GM21515 (cell line): ENCODE data around the gene DTX4.

Experiments used
- ATAC-seq: cut with Tn5 transposase; IDR thresholded peaks from one replicate; pipeline ENCODE4 v1.9.1; 2021; ENCODE audit not compliant: unreplicated experiment

The DTX4 gene

GRCh38 chr11:59172345-59173079 lies 580 bp downstream of the DTX4 start:
- peak; percentile 31 for ATAC-seq

- ATAC-seq = peak; percentile 2
Observed at GRCh38 chr11:59173080-59173963, 1.4 kb downstream of the DTX4 start.

GRCh38 chr11:59173964-59174663 lies 2.2 kb downstream of the DTX4 start:
- ATAC-seq = no peak

DNA sequence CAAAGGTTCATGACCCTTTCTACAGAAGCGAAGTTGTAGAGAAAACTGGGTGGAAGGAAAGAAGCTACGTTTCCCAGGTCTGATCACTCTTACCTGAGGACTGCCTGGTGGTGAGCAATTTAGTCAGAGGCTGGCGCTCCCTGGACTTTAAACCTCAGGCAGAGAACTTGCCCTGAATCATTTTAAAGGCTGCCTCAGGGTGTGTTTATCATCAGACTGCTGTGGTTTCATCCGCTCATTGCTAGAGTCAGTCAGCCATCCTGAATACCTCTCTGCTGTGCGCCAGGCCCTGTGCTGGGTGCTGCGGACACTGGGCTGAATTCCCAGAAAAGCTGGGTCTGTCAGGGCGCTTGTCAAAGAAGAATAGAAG lies 2.7 kb downstream of the DTX4 start:
- no peak for ATAC-seq

DNA sequence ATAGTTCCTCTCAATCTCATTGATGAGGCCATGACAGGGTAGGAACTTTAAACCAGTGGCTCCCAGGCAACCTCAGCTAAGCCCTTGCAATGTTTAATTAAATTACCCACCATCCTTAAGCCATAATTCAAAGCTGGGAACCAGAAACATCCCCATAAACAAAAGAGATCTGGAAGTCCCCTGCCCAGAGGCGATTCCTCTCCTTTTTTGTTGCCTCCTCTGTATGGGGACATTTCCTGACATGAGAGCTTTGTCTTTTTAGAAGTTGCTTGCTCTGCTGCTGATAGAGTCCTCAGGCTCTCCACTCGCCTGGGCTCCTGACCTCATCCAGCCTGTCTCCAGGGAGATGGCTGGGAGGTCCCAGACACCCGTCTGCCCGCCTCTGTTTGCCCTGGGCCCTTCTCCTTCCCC lies 3.2 kb downstream of the DTX4 start:
- ATAC-seq = no peak

DNA sequence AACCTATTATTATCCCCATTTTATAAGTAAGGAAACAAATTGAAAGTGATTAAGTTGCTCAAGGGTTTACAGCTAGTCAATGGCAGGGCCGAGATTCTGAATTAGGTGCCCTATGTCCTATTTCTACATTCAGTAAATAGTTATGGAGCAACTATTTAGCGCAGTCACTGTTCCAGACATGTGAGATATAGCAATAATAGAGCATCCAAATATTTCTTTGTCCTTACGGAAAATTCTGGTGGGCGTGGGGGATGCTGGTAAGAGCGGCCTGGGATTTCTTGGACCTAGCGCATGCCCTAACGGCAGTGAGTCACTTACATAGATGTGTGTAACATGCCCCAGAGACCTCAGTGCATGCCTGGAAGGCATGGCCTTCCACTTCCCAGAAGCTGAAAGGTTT lies 4.4 kb downstream of the DTX4 start:
- no peak for ATAC-seq

DNA sequence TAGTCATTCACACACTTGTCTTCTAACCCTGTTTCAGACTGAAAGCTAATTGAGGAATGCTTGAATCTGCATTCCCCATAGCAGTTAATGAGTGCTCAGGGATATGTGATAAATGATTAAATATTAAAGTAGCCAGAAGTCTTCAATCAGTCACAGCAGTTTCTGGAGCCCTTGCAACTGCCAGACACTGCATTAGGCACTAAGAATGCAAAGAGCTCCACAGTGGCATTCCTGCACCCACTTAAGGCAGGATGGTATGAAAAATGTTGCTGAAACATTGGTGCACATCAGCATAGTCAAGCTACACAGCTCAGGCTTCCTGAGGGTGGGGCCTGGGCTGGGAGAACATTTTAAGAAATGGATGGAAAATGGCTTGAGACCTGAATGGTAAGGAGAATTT lies 6.5 kb downstream of the DTX4 start:
- ATAC-seq = no peak

GRCh38 chr11:59179121-59179520 lies 7.2 kb downstream of the DTX4 start:
- ATAC-seq = no peak

DNA sequence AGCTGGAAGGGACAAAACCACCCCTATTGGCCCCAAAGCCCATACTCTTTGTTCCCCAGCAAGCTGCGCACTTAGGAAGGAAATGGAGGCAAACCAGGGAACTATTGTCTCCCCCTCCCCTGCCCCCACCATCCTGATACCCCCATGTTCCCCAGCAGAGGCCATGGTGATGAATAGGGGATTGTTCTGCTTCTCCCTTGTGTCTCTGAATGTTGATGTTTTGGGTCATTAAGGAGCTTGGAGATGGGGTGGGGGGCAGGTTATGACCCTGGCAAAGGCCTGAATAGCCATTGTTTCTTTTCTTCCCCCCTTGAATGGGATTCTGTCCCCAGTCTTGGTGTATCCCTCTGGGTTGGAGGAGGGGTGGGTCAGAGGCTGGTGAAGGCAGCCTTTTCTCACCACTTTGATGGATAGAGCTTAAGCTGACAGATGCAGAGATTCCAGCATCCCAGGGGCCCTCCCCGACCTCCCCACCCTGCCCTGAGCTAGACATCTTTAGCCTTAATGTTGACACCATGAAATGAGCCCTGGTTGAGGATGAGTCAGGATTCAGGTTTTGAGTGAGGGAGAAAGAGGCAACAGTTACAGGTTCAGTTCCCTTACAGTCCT lies 8.3 kb downstream of the DTX4 start:
- ATAC-seq = no peak

DNA sequence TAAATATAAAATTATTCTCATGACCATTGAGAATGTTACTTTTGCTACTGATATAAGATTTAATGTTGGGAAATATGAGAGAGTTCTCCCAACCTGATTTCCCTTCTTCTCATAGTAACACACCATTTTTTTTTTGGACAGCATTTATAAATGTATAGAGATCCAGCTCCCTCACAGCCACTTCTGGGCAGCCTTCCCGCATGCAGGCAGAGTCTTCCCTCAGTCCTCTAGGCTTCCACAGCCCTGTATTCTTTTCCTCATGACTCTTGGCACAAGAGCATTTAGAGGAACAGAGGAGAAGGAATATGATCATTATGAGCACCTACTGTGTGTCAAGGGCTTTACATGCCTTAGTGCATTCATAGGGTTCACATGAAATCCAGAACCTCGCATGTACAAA lies 9.0 kb downstream of the DTX4 start:
- no peak for ATAC-seq

GRCh38 chr11:59181746-59182456 lies 10.0 kb downstream of the DTX4 start:
- ATAC-seq = no peak

DNA sequence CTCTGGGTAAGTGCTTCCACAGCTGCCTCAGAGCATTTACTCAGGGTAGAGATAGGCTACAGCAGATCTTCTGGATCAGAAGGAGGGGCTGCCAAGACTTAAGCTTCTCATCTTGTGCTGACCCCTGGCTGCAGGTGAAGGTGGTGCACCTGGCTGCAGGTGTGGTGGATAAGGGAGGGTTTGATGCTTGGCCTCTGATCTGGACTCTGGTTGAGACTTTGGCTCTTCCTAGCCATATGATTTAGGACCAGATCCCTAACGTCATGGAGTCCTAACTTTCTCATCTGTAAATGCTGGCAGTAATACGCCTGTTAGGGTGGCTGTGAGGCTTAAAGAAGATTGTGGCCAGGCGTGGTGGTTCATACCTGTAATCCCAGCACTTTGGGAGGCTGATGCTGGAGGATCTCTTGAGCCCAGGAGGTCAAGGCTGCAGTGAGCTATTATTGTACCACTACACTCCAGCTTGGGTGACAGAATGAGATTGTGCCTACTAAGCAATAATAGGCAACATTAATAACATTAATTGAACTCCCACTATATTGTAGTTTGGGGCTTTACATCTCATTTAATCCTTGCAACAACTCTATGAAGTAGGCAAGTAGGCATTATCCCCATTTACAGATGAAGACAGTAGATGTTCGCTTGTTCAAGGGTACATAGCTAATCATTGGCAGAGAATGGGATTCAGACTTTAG lies 10.7 kb downstream of the DTX4 start:
- ATAC-seq = no peak

GRCh38 chr11:59183771-59184170 lies 11.8 kb downstream of the DTX4 start:
- no peak for ATAC-seq

DNA sequence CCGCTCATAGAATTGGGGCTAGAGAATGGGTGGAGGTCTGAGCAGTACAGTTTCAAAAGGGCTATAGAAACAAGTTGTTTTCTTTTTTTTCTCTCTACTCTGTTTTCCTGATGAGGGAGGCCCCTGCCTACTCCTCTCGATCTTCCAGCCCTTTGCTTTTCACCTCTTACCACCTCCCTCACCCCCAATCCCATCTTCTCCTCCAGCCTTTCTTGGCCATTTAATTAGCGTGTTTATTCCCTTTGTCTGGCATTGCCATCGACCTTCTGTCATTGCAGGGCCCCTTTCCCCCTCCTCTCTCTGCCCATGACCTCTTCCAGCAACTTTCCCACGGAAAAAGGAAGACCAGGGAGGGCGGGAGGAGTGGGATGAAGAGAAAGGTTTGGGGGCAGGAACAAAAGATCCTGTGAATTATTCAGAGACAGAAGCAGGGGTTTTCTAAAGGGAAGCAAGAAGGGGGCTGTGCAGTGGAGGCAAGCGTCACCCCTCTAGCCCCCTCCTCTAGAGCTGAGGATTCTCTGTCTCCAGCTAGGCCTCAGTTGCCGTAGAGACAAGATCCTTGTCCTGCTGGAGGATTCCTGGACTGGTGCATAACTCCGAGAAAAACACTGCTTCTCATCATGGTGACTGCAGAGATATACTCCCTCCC lies 12.9 kb downstream of the DTX4 start:
- ATAC-seq = no peak

DNA sequence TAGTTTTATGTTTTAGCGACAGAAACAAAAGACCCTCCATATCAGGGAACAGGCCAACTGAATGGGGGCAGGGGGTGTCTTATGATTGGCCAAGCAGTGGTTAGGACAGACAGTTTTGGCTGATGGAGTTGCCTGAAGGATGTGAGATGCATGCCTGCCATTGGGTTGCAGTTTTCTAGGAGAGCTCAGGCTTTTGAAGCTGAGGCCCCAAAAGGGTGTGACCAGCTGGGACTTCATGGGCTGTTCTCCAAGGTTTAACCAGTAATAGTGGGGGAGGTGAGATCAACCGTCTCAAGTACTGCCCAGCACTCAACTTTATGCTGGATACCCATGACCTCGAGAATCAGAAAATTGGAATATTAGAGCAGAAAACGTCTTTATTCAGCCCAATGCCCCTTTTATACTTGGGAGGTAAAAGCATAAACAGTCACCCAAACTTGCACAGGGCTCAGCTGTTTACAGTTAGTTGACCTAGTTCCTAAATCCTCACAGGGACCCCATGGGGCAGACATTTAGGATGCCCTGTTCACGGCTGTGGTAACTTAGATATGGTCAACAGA lies 13.5 kb downstream of the DTX4 start:
- ATAC-seq = no peak

- ATAC-seq = peak; percentile 64
Observed at GRCh38 chr11:59186130-59186594, 14.2 kb downstream of the DTX4 start.

GRCh38 chr11:59187035-59187434 lies 15.1 kb downstream of the DTX4 start:
- ATAC-seq = no peak

- ATAC-seq = no peak
Observed at GRCh38 chr11:59187587-59187986, 15.7 kb downstream of the DTX4 start.

DNA sequence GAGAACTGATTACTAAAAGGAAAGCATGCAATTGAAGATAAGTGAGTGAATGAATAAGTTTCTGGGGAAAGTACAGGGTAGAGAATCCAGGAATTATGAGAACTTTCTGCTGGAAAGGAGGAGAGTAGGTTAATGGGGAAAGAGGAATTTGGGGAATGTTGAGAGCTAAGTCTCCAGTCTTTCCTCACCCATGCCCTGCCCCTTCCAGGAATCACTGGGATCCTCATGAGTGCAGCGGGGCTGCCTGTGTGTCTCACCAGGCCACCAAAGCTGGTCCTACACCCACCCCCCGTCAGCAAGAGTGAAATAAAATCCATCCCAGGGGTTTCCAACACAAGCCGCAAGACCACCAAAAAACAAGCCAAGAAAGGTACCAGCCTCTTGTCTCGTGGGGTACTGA lies 17.0 kb downstream of the DTX4 start:
- no peak for ATAC-seq
